Heart left ventricle (tissue), 16 donors: ENCODE data around the gene RTBDN. TPM values are rescaled to one million over a fixed set of nuclear protein-coding genes. Genes with fewer than 3 reads are reported as not detected.

ENCODE experiments used
- ATAC-seq, 4 donors: fragments of 200-7000 bp; cut with Tn5 transposase; one replicate each; pipeline ENCODE4 v1.9.1; 2020 to 2022; ENCODE audit warnings: moderate library complexity in 4 of 4, mild to moderate bottlenecking in 3 of 4, moderate number of reproducible peaks in 1 of 4
- DNase-seq, 5 donors: peaks; one replicate each; pipeline ENCODE4 v3.0.0-alpha.2; 2020
- H3K27ac ChIP-seq, 12 donors: fragments of 200-600 bp; sonication (generic) in 4 of 12; one replicate each; pipeline versions ENCODE4 v1.5.0 to v1.8.0; 2016 to 2022; ENCODE audit warnings: mild to moderate bottlenecking in 2 of 12
- H3K27me3 ChIP-seq, 9 donors: fragments of 200-600 bp; sonication (generic) in 2 of 9; one replicate each; pipeline versions ENCODE4 v1.5.1 to v1.8.0; 2016 to 2022; ENCODE audit warnings: mild to moderate bottlenecking in 3 of 9
- H3K36me3 ChIP-seq, 9 donors: fragments of 200-600 bp; sonication (generic) in 2 of 9; one replicate each; pipeline versions ENCODE4 v1.5.0 to v1.8.0; 2018 to 2022; ENCODE audit warnings: mild to moderate bottlenecking in 2 of 9
- H3K4me1 ChIP-seq, 12 donors: fragments of 200-600 bp; sonication (generic) in 4 of 12; one replicate each; pipeline versions ENCODE4 v1.5.0 to v1.8.0; 2016 to 2022; ENCODE audit warnings: mild to moderate bottlenecking in 3 of 12
- H3K4me3 ChIP-seq, 12 donors: fragments of 200-600 bp; sonication (generic) in 4 of 12; one replicate each; pipeline versions ENCODE4 v1.5.0 to v1.8.0; 2017 to 2022; ENCODE audit warnings: mild to moderate bottlenecking in 9 of 12, moderate library complexity in 4 of 12
- H3K9me3 ChIP-seq, 12 donors: fragments of 200-600 bp; sonication (generic) in 4 of 12; one replicate each; pipeline versions ENCODE4 v1.5.0 to v1.8.0; 2016 to 2022; ENCODE audit warnings: mild to moderate bottlenecking in 1 of 12
- POLR2A ChIP-seq, 2 donors: fragments of 450-650 bp; IDR thresholded peaks; one replicate each; pipeline ENCODE4 v1.6.1; 2017; ENCODE audit warnings: antibody characterized with exemption in 2 of 2, mild to moderate bottlenecking in 2 of 2, moderate library complexity in 2 of 2
- WGBS, 4 donors: extraction: QIAGEN DNeasy Blood & Tissue Kit in 2 of 4; methylation state at CpG; one replicate each; pipeline versions ENCODE4 v1.1.5 to v1.1.7; 2013 to 2018; 5-methylcytosine and 5-hydroxymethylcytosine counted together
- intact Hi-C, 10 donors: fragments of 100-400 bp; cut with DNase I; formaldehyde crosslinking; loops; one replicate each; pipeline versions ENCODE4 v1.11.1 to v1.14.2; 2022
- polyA plus RNA-seq, 2 donors: library from polyadenylated mRNA; stranded (reverse); fragments of 200-250 nt; gene quantifications; one replicate each; pipeline ENCODE4 v1.2.3, GENCODE V29; 2013
- total RNA-seq, 9 donors: library from RNA; depleted of rRNA in 2 of 9; stranded (reverse); fragments of >200 nt in 2 of 9; fragmentation: NEBNext Ultra II Directional in 3 of 9; extraction: Animal tissue kit (Norgen Biotek cat#: 25700) in 3 of 9; gene quantifications; one replicate each; pipeline versions ENCODE4 v1.1.0 to v1.2.4, GENCODE V29; 2016 to 2023
- TF ChIP-seq, protein P1 (sequence below), 12 donors: fragments of 200-600 bp; sonication (generic) in 4 of 12; IDR thresholded peaks; one replicate each; pipeline versions ENCODE4 v1.5.0 to v1.8.0; 2018 to 2022; ENCODE audit warnings: antibody characterized with exemption in 12 of 12, mild to moderate bottlenecking in 5 of 12
- donor health status: ischemic (EF 13 %, LVEDD 7.1; RV severe dilation, severe dysfunction).
- donor health status: healthy with polysubstance abuse.
- donor health status: DM: no; HTN: yes; CAD: no.
- donor health status: DM: no; HTN: no; CAD: no.
- donor health status: ischemic (EF 25% LVEDD 6.9; RV normal size, moderate dysfunction).
- donor health status: ischemic (EF 25% LVEDD 5.7; RV mildly dilated, moderate dysfunction).
- donor health status: healthy.
- donor health status: DM: yes; HTN: yes; CAD: no.
- donor health status: ischemic (EF 35%, LVEDD 5.7; RV mildly dilated, moderate dysfunction).
- donor health status: nonischemic (EF 11% LVEDD 7.7; RV severe dilation, severe dysfunction).
- donor health status: DM: yes; HTN: yes; CAD: no.
- donor health status: PGD.
- donor health status: ischemic (EF 29% LVEDD 5.4; RV normal size, mild dysfunction).
- donor health status: nonischemic (EF 23%, LVEDD 6.1; RV moderate dilation, normal function).

The RTBDN gene
- total and polyA plus RNA-seq, 11 donors, result not detected

- Histone ChIP-seq H3K4me1 (peaks cover 7 to 84% (median 63%) of the 10 kb centered on the region in 12 donors), H3K27me3 (no peaks in the 10 kb centered on the region), H3K27ac (peak overlapping the region; percentile 92 to 100 (median 99)), H3K36me3 (no peaks in the 10 kb centered on the region), H3K9me3 (no peaks in the 10 kb centered on the region), H3K4me3 (peak overlapping the region; percentile 5 to 67 (median 54))
- peak; percentile 94 to 97 (median 95) for DNase-seq
- ATAC-seq, result peak; percentile 6 to 75 (median 56)
- 2 to 3% (median 2%) methylated on average over 28 to 88 of the region's 88 CpGs for WGBS, 4 donors
- intact Hi-C loops, result loop anchor here in 1 of 10 donors (10.0 kb wide), 1 partner anchor 372 kb away; the partner anchor contains the start of genes IER2 and STX10
- peak in 1 of 2 donors; percentile 75 for TF ChIP-seq POLR2A (IDR thresholded peaks at IDR 0.05)
- TF ChIP-seq, protein P1, sequence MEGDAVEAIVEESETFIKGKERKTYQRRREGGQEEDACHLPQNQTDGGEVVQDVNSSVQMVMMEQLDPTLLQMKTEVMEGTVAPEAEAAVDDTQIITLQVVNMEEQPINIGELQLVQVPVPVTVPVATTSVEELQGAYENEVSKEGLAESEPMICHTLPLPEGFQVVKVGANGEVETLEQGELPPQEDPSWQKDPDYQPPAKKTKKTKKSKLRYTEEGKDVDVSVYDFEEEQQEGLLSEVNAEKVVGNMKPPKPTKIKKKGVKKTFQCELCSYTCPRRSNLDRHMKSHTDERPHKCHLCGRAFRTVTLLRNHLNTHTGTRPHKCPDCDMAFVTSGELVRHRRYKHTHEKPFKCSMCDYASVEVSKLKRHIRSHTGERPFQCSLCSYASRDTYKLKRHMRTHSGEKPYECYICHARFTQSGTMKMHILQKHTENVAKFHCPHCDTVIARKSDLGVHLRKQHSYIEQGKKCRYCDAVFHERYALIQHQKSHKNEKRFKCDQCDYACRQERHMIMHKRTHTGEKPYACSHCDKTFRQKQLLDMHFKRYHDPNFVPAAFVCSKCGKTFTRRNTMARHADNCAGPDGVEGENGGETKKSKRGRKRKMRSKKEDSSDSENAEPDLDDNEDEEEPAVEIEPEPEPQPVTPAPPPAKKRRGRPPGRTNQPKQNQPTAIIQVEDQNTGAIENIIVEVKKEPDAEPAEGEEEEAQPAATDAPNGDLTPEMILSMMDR (IDR thresholded peaks at IDR 0.05), result peak in 4 of 12 donors; percentile 14 to 35 (median 18)
Measured at GRCh38 chr19:12782424-12783290, 51.7 kb downstream of the RTBDN start.

DNA sequence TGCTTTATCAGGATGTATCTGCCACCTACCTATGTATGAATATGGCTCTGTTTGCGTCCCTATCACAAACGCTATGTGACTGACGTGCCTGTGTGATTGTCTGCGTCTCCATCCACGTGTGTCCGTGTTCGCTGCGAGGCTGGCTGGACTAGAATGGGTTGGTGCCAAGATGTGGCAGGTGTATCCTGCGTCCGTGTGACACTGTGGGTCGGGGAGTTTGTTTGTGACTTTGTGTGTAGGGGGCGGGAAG is 52.3 kb downstream of the RTBDN start:
- intact Hi-C loops, result loop anchor here in 1 of 10 donors (10.0 kb wide), 1 partner anchor 373 kb away; the partner anchor contains the start of genes IER2 and STX10
- H3K27ac ChIP-seq, result peak overlapping the region; percentile 92 to 100 (median 99)
- DNase-seq (no peak), ATAC-seq (no peak)
- H3K4me1 ChIP-seq, result peaks cover 7 to 84% (median 60%) of the 10 kb centered on the region in 12 donors
- H3K9me3 ChIP-seq, result no peaks in the 10 kb centered on the region
- no peak for TF ChIP-seq POLR2A (IDR thresholded peaks at IDR 0.05)
- TF ChIP-seq, protein P1 (IDR thresholded peaks at IDR 0.05), result no peak
- peak overlapping the region in 11 of 12 donors; percentile 27 to 67 (median 55) for H3K4me3 ChIP-seq
- no peaks in the 10 kb centered on the region for H3K27me3 ChIP-seq
- WGBS, 4 donors, result 0 to 2% (median 1%) methylated on average over 12 of the region's 12 CpGs
- no peaks in the 10 kb centered on the region for H3K36me3 ChIP-seq

DNA sequence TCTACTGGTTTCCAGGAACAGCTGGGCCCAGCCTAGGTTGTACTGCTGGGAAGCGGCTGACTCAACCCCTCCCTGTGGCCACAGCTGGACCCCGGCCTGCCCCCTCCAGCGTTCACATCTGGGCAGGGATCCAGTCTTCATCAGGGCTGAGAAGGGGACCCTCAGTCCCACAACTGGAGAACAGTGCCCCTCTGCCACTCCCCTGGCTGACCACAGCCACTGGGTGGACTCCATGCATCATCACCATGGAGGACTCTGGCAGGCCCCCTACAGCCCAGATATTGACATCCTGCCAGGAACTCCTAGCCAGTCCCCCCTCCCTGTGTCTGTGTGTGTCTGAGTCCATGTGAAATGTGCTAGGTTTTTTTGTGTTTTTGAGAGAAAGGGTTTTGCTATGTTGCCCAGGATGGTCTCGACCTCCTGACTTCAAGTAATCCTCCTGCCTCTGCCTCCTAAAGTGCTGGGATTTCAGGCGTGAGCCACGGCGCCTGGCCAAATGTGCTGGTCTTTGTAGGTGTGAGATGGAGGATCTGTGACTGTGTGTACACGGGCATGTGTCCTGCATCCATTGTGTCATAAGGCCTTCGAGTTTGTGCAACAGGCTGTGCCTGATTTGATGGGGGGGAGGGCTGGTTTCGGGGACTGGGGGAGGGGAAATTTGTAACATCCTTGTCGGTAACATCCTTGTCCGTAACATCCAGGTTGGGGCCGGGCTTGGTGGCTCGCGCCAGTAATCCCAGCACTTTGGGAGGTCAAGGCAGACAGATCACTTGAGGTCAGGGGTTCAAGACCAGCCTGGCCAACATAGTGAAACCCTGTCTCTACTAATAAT is 55.0 kb downstream of the RTBDN start:
- Histone ChIP-seq H3K4me1 (peaks cover 6 to 65% (median 55%) of the 10 kb centered on the region in 12 donors), H3K4me3 (peak overlapping the region in 8 of 12 donors; percentile 54 to 83 (median 70)), H3K27me3 (no peaks in the 10 kb centered on the region), H3K36me3 (no peaks in the 10 kb centered on the region), H3K27ac (peak overlapping the region; percentile 78 to 99 (median 94)), H3K9me3 (no peaks in the 10 kb centered on the region)
- DNase-seq, result peak; percentile 74 to 90 (median 81)
- TF ChIP-seq POLR2A (IDR thresholded peaks at IDR 0.05), result no peak
- TF ChIP-seq, protein P1 (IDR thresholded peaks at IDR 0.05), result peak in 1 of 12 donors; percentile 20
- intact Hi-C loops, result loop anchor here in 1 of 10 donors (2.0 kb wide), 1 partner anchor 13 kb away; no protein-coding TSS in a partner anchor
- peak; percentile 8 to 34 (median 20) for ATAC-seq
- WGBS, 4 donors, result 59 to 69% (median 66%) methylated on average over 13 to 15 of the region's 15 CpGs

DNA sequence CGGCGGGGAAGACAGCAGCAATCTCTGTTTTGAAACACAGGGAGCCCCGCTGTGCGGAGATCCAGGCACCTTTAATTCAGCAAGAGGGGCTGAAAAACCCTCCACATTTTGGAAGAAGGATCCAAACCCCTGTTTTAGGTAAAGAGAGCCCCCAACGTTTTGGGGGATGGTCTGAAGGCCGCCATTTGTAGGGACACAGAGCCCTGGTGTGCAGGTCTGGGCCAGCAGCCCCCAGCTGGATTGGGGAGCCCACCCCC is 55.5 kb downstream of the RTBDN start:
- Histone ChIP-seq H3K9me3 (no peaks in the 10 kb centered on the region), H3K27ac (peak overlapping the region; percentile 78 to 99 (median 94)), H3K27me3 (no peaks in the 10 kb centered on the region), H3K36me3 (peaks cover 0 to 2% (median 0%) of the 10 kb centered on the region in 9 donors), H3K4me3 (peak overlapping the region in 10 of 12 donors; percentile 47 to 83 (median 68)), H3K4me1 (peaks cover 4 to 65% (median 55%) of the 10 kb centered on the region in 12 donors)
- WGBS, 4 donors, result 48 to 67% (median 56%) methylated on average over 6 of the region's 6 CpGs
- ATAC-seq (no peak), DNase-seq (no peak)
- no peak for TF ChIP-seq POLR2A (IDR thresholded peaks at IDR 0.05)
- TF ChIP-seq, protein P1 (IDR thresholded peaks at IDR 0.05), result no peak
- intact Hi-C loops, result loop anchor here in 1 of 10 donors (2.0 kb wide), 1 partner anchor 14 kb away; no protein-coding TSS in a partner anchor
